H9 (cell line): ENCODE data around the gene LRMDA. TPM values are rescaled to one million over a fixed set of nuclear protein-coding genes. Genes with fewer than 3 reads are reported as not detected.

ENCODE experiments used
- DNase-seq: peaks from one replicate; pipeline ENCODE4 v3.0.0-alpha.2; 2017
- H2AFZ ChIP-seq: one replicate; pipeline ENCODE4 v1.6.1; 2013; ENCODE audit warnings: mild to moderate bottlenecking, low read length, control low read depth, moderate library complexity
- H2AK5ac ChIP-seq: 2 replicates; pipeline ENCODE4 v1.6.1; 2013; ENCODE audit warnings: low read length, control low read depth, mixed read lengths; ENCODE audit not compliant: insufficient read length
- H2BK120ac ChIP-seq: one replicate; pipeline ENCODE4 v1.6.1; 2013; ENCODE audit warnings: low read depth, mild to moderate bottlenecking, low read length, control low read depth, inconsistent platforms; ENCODE audit not compliant: poor library complexity, severe bottlenecking
- H2BK12ac ChIP-seq: 2 replicates; pipeline ENCODE4 v1.6.1; 2013; ENCODE audit warnings: low read length, control low read depth, mixed read lengths, low read depth; ENCODE audit not compliant: insufficient read length
- H2BK15ac ChIP-seq: 2 replicates; pipeline ENCODE4 v1.6.1; 2013; ENCODE audit warnings: low read depth, low read length, control low read depth
- H2BK20ac ChIP-seq: one replicate; pipeline ENCODE4 v1.6.1; 2013; ENCODE audit warnings: low read depth, mild to moderate bottlenecking, low read length, control low read depth, inconsistent platforms; ENCODE audit not compliant: poor library complexity, severe bottlenecking
- H2BK5ac ChIP-seq: 2 replicates; pipeline ENCODE4 v1.6.1; 2013; ENCODE audit warnings: low read length, control low read depth, mixed read lengths; ENCODE audit not compliant: insufficient read length
- H3K14ac ChIP-seq: 2 replicates; pipeline ENCODE4 v1.6.1; 2013; ENCODE audit warnings: low read length, control low read depth; ENCODE audit not compliant: insufficient read depth
- H3K18ac ChIP-seq: 2 replicates; pipeline ENCODE4 v1.6.1; 2013; ENCODE audit warnings: low read depth, mild to moderate bottlenecking, mixed read lengths, low read length, control low read depth; ENCODE audit not compliant: insufficient read length
- H3K23ac ChIP-seq: 2 replicates; pipeline ENCODE4 v1.6.1; 2013; ENCODE audit warnings: low read length, control low read depth, mixed read lengths, low read depth; ENCODE audit not compliant: insufficient read length
- H3K23me2 ChIP-seq: 2 replicates; pipeline ENCODE4 v1.6.1; 2013; ENCODE audit warnings: low read depth, mild to moderate bottlenecking, mixed read lengths, low read length, control low read depth; ENCODE audit not compliant: insufficient read length, poor library complexity, severe bottlenecking
- H3K27ac ChIP-seq: 2 replicates; pipeline ENCODE4 v1.5.1; 2013; ENCODE audit warnings: low read length, control low read depth, mixed read lengths, low read depth; ENCODE audit not compliant: insufficient read length
- H3K27me3 ChIP-seq: 2 replicates; pipeline ENCODE4 v1.6.1; 2013; ENCODE audit warnings: low read length, control low read depth, inconsistent platforms; ENCODE audit not compliant: insufficient read depth
- H3K4ac ChIP-seq: 2 replicates; pipeline ENCODE4 v1.6.1; 2013; ENCODE audit warnings: low read depth, mild to moderate bottlenecking, control low read depth, inconsistent platforms, low read length, moderate library complexity
- H3K4me1 ChIP-seq: 2 replicates; pipeline ENCODE4 v1.6.1; 2013; ENCODE audit warnings: low read length, control low read depth, inconsistent platforms; ENCODE audit not compliant: insufficient read depth
- H3K4me2 ChIP-seq: 2 replicates; pipeline ENCODE4 v1.6.1; 2013; ENCODE audit warnings: low read length, control low read depth, mixed read lengths; ENCODE audit not compliant: insufficient read length, insufficient read depth
- H3K56ac ChIP-seq: 2 replicates; pipeline ENCODE4 v1.6.1; 2013; ENCODE audit warnings: low read depth, mild to moderate bottlenecking, mixed read lengths, low read length, control low read depth; ENCODE audit not compliant: insufficient read length
- H3K79me1 ChIP-seq: 2 replicates; pipeline ENCODE4 v1.6.1; 2013; ENCODE audit warnings: low read depth, mild to moderate bottlenecking, moderate library complexity, low read length, control low read depth, inconsistent platforms; ENCODE audit not compliant: insufficient read depth, poor library complexity, severe bottlenecking
- H3K79me2 ChIP-seq: 2 replicates; pipeline ENCODE4 v1.6.1; 2013; ENCODE audit warnings: low read length, control low read depth, inconsistent platforms; ENCODE audit not compliant: insufficient read depth
- H3K9ac ChIP-seq: 2 replicates; pipeline ENCODE4 v1.6.1; 2013; ENCODE audit warnings: low read length, control low read depth, mixed read lengths; ENCODE audit not compliant: insufficient read length; ENCODE audit errors: extremely low read depth
- H3K9me3 ChIP-seq: one replicate; pipeline ENCODE4 v1.6.1; 2013; ENCODE audit warnings: low read depth, low read length, inconsistent platforms; ENCODE audit not compliant: control insufficient read depth
- H3T11ph ChIP-seq: one replicate; pipeline ENCODE4 v1.6.1; 2013; ENCODE audit warnings: mild to moderate bottlenecking, low read length, control low read depth, inconsistent platforms
- H4K20me1 ChIP-seq: one replicate; pipeline ENCODE4 v1.6.1; 2013; ENCODE audit not compliant: control insufficient read depth, insufficient read length, insufficient read depth
- H4K5ac ChIP-seq: 2 replicates; pipeline ENCODE4 v1.6.1; 2013; ENCODE audit warnings: low read depth, mild to moderate bottlenecking, mixed read lengths, low read length, control low read depth; ENCODE audit not compliant: insufficient read length
- H4K8ac ChIP-seq: replicated peaks from 2 replicates; pipeline ENCODE4 v1.6.1; 2013; ENCODE audit warnings: low read length, control low read depth, mixed read lengths, low read depth; ENCODE audit not compliant: insufficient read length
- H4K91ac ChIP-seq: 2 replicates; pipeline ENCODE4 v1.6.1; 2013; ENCODE audit warnings: low read depth, mild to moderate bottlenecking, moderate library complexity, mixed read lengths, low read length, control low read depth; ENCODE audit not compliant: insufficient read length
- H3K27ac Mint-ChIP-seq, 3 experiments: 2 replicates in 2 of 3; 3 replicates in 1 of 3; pipeline ENCODE4 v1.8.0; 2020 to 2021; ENCODE audit warnings: mixed read lengths in 3 of 3, mild to moderate bottlenecking in 1 of 3, moderate library complexity in 1 of 3
- H3K27me3 Mint-ChIP-seq: 2 replicates; pipeline ENCODE4 v1.8.0; 2021; ENCODE audit warnings: low read depth, mild to moderate bottlenecking, moderate library complexity, mixed read lengths
- H3K36me3 Mint-ChIP-seq, 3 experiments: 2 replicates in 2 of 3; 3 replicates in 1 of 3; pipeline ENCODE4 v1.8.0; 2020 to 2021; ENCODE audit warnings: low read depth in 3 of 3, mixed read lengths in 3 of 3; ENCODE audit not compliant: insufficient read depth in 1 of 3
- H3K4me1 Mint-ChIP-seq, 2 experiments: 2 replicates each; pipeline ENCODE4 v1.8.0; 2020; ENCODE audit warnings: mixed read lengths in 2 of 2
- H3K4me3 Mint-ChIP-seq, 2 experiments: 2 replicates in 1 of 2; 3 replicates in 1 of 2; pipeline ENCODE4 v1.8.0; 2020 to 2021; ENCODE audit warnings: mild to moderate bottlenecking in 2 of 2, mixed read lengths in 2 of 2, moderate library complexity in 1 of 2
- H3K9me3 Mint-ChIP-seq, 2 experiments: 2 replicates in 1 of 2; 3 replicates in 1 of 2; pipeline ENCODE4 v1.8.0; 2020; ENCODE audit warnings: mild to moderate bottlenecking in 2 of 2, mixed read lengths in 2 of 2, moderate library complexity in 1 of 2
- CTCF ChIP-seq: fragments of 200-600 bp; sonication (generic); conservative IDR thresholded peaks from 3 replicates; pipeline ENCODE4 v1.8.0; 2021; ENCODE audit warnings: antibody characterized with exemption, mild to moderate bottlenecking
- WGBS: extraction: QIAGEN DNeasy Blood & Tissue Kit; methylation state at CpG from one replicate; pipeline ENCODE4 v1.1.7; 2013; ENCODE audit warnings: missing lambda C conversion rate, low lambda C conversion rate, mixed read lengths; ENCODE audit not compliant: insufficient read length; ENCODE audit errors: extremely low coverage; 5-methylcytosine and 5-hydroxymethylcytosine counted together
- total RNA-seq: library from RNA; stranded (reverse); gene quantifications from 2 replicates; pipeline ENCODE4 v1.2.1, GENCODE V29; 2021

Gene LRMDA
- total RNA-seq, 1 experiment from 2014 or later = 1.8 TPM

- Mint-ChIP-seq H3K36me3 (no peaks in the 10 kb centered on the region), H3K9me3 (no peaks in the 10 kb centered on the region), H3K4me1 (no peaks in the 10 kb centered on the region), H3K4me3 (no peak overlapping the region), H3K27me3 (peaks cover 72% of the 10 kb centered on the region), H3K27ac (no peak overlapping the region)
- H3K23ac ChIP-seq = no peak overlapping the region
- no peak for DNase-seq
- H3K4ac ChIP-seq = no peak overlapping the region
- H3K9ac ChIP-seq = no peak overlapping the region
- no peak overlapping the region for H3T11ph ChIP-seq
- no peak for TF ChIP-seq CTCF
- H3K79me2 ChIP-seq = no peaks in the 10 kb centered on the region
- no peaks in the 10 kb centered on the region for H3K23me2 ChIP-seq
- no peak overlapping the region for H4K5ac ChIP-seq
- H3K4me2 ChIP-seq = no peak overlapping the region
- no peak overlapping the region for H3K14ac ChIP-seq
- H3K9me3 ChIP-seq = no peaks in the 10 kb centered on the region
- no peak overlapping the region for H4K91ac ChIP-seq
- no peak overlapping the region for H2BK120ac ChIP-seq
- H2BK5ac ChIP-seq = no peak overlapping the region
- no peaks in the 10 kb centered on the region for H3K4me1 ChIP-seq
- no peak overlapping the region for H3K18ac ChIP-seq
- H2AK5ac ChIP-seq = no peak overlapping the region
- H3K79me1 ChIP-seq = no peaks in the 10 kb centered on the region
- no peak overlapping the region for H3K56ac ChIP-seq
- no peak overlapping the region for H3K27ac ChIP-seq
- H2BK20ac ChIP-seq = no peak overlapping the region
- no peak overlapping the region for H4K8ac ChIP-seq
- no peak overlapping the region for H2BK15ac ChIP-seq
- no CpG with 5 or more reads among the region's 1 CpG for WGBS
- H3K27me3 ChIP-seq = peaks cover 2% of the 10 kb centered on the region; the same call in 1 of the 2 replicates
- no peak overlapping the region for H2BK12ac ChIP-seq
- H4K20me1 ChIP-seq = no peaks in the 10 kb centered on the region
- no peak overlapping the region for H2AFZ ChIP-seq
Measured at GRCh38 chr10:75649466-75649865, 218.0 kb downstream of the LRMDA start.
